ENCODE results near the gene CLEC17A.
A peak's percentile ranks its signal among the peaks of the same experiment; 100 is the strongest.
"Not testable (repeated sequence)": the region's sequence is repeated elsewhere in the genome, so short reads cannot be mapped to it uniquely, and the experiment has no call there.

Gene CLEC17A

GRCh38 chr19:14550201-14550754 lies 32.6 kb upstream of the CLEC17A start:
- H3K9me3 ChIP-seq (ENCODE audit: control insufficient read depth, low read length): no peaks in the 10 kb centered on the region
- H3K27ac ChIP-seq (ENCODE audit: insufficient read depth, low read length, poor library complexity, severe bottlenecking): peak overlapping the region; percentile 13
- H3K36me3 ChIP-seq (ENCODE audit: control insufficient read depth, insufficient read depth, low read length): peaks cover 17% of the 10 kb centered on the region
- H3K27me3 ChIP-seq (replicated peaks; ENCODE audit: control insufficient read depth, insufficient read depth, low read length, poor library complexity, severe bottlenecking): no peaks in the 10 kb centered on the region
- DNase-seq: no peak
- H3K4me1 ChIP-seq (ENCODE audit: control insufficient read depth, insufficient read depth, low read length, poor library complexity, severe bottlenecking): peaks cover 6% of the 10 kb centered on the region
- no peak overlapping the region for H3K4me3 ChIP-seq (ENCODE audit: insufficient read depth, low read depth, low read length, poor library complexity, severe bottlenecking)

- peaks cover 11% of the 10 kb centered on the region for H3K36me3 ChIP-seq (ENCODE audit: control insufficient read depth, insufficient read depth, low read length)
- H3K9me3 ChIP-seq (ENCODE audit: control insufficient read depth, low read length); H3K4me3 ChIP-seq (ENCODE audit: insufficient read depth, low read depth, low read length, poor library complexity, severe bottlenecking); H3K4me1 ChIP-seq (ENCODE audit: control insufficient read depth, insufficient read depth, low read length, poor library complexity, severe bottlenecking); H3K27me3 ChIP-seq (replicated peaks; ENCODE audit: control insufficient read depth, insufficient read depth, low read length, poor library complexity, severe bottlenecking): not testable (repeated sequence)
- DNase-seq: peak; percentile 51 to 68 (median 64)
- peak overlapping the region; percentile 47 for H3K27ac ChIP-seq (ENCODE audit: insufficient read depth, low read length, poor library complexity, severe bottlenecking)
Observed at GRCh38 chr19:14551134-14552005, 31.5 kb upstream of the CLEC17A start.

GRCh38 chr19:14552006-14552360 lies 30.9 kb upstream of the CLEC17A start:
- not testable (repeated sequence) for H3K36me3 ChIP-seq (ENCODE audit: control insufficient read depth, insufficient read depth, low read length); H3K27me3 ChIP-seq (replicated peaks; ENCODE audit: control insufficient read depth, insufficient read depth, low read length, poor library complexity, severe bottlenecking); H3K27ac ChIP-seq (ENCODE audit: insufficient read depth, low read length, poor library complexity, severe bottlenecking); H3K4me3 ChIP-seq (ENCODE audit: insufficient read depth, low read depth, low read length, poor library complexity, severe bottlenecking); DNase-seq; H3K9me3 ChIP-seq (ENCODE audit: control insufficient read depth, low read length)
- peaks cover 12% of the 10 kb centered on the region for H3K4me1 ChIP-seq (ENCODE audit: control insufficient read depth, insufficient read depth, low read length, poor library complexity, severe bottlenecking)

- Histone ChIP-seq H3K27me3 (replicated peaks; ENCODE audit: control insufficient read depth, insufficient read depth, low read length, poor library complexity, severe bottlenecking) (no peaks in the 10 kb centered on the region), H3K36me3 (ENCODE audit: control insufficient read depth, insufficient read depth, low read length) (peaks cover 4% of the 10 kb centered on the region), H3K27ac (ENCODE audit: insufficient read depth, low read length, poor library complexity, severe bottlenecking) (peak overlapping the region; percentile 7), H3K4me1 (ENCODE audit: control insufficient read depth, insufficient read depth, low read length, poor library complexity, severe bottlenecking) (peaks cover 12% of the 10 kb centered on the region), H3K4me3 (ENCODE audit: insufficient read depth, low read depth, low read length, poor library complexity, severe bottlenecking) (no peak overlapping the region), H3K9me3 (ENCODE audit: control insufficient read depth, low read length) (no peaks in the 10 kb centered on the region)
- no peak for DNase-seq
Observed at GRCh38 chr19:14553042-14553938, 29.6 kb upstream of the CLEC17A start.

- Histone ChIP-seq H3K9me3 (ENCODE audit: control insufficient read depth, low read length) (no peaks in the 10 kb centered on the region), H3K4me1 (ENCODE audit: control insufficient read depth, insufficient read depth, low read length, poor library complexity, severe bottlenecking) (peaks cover 12% of the 10 kb centered on the region)
Observed at GRCh38 chr19:14553939-14554243, 29.0 kb upstream of the CLEC17A start.

GRCh38 chr19:14554382-14554812 lies 28.5 kb upstream of the CLEC17A start:
- Histone ChIP-seq H3K4me1 (ENCODE audit: control insufficient read depth, insufficient read depth, low read length, poor library complexity, severe bottlenecking) (peaks cover 12% of the 10 kb centered on the region), H3K36me3 (ENCODE audit: control insufficient read depth, insufficient read depth, low read length) (peaks cover under 1% of the 10 kb centered on the region), H3K9me3 (ENCODE audit: control insufficient read depth, low read length) (no peaks in the 10 kb centered on the region), H3K27me3 (replicated peaks; ENCODE audit: control insufficient read depth, insufficient read depth, low read length, poor library complexity, severe bottlenecking) (no peaks in the 10 kb centered on the region), H3K4me3 (ENCODE audit: insufficient read depth, low read depth, low read length, poor library complexity, severe bottlenecking) (no peak overlapping the region), H3K27ac (ENCODE audit: insufficient read depth, low read length, poor library complexity, severe bottlenecking) (no peak overlapping the region)
- no peak for DNase-seq

More at GRCh38 chr19:14553939-14554243, 29.0 kb upstream of the CLEC17A start:
- no peaks in the 10 kb centered on the region for H3K27me3 ChIP-seq (replicated peaks; ENCODE audit: control insufficient read depth, insufficient read depth, low read length, poor library complexity, severe bottlenecking)
- DNase-seq: no peak
- H3K4me3 ChIP-seq (ENCODE audit: insufficient read depth, low read depth, low read length, poor library complexity, severe bottlenecking): no peak overlapping the region
- peaks cover 4% of the 10 kb centered on the region for H3K36me3 ChIP-seq (ENCODE audit: control insufficient read depth, insufficient read depth, low read length)
- H3K27ac ChIP-seq (ENCODE audit: insufficient read depth, low read length, poor library complexity, severe bottlenecking): no peak overlapping the region

GRCh38 chr19:14555918-14556661 lies 26.8 kb upstream of the CLEC17A start:
- no peak overlapping the region for H3K27ac ChIP-seq (ENCODE audit: insufficient read depth, low read length, poor library complexity, severe bottlenecking)

GRCh38 chr19:14556662-14557188 lies 26.2 kb upstream of the CLEC17A start:
- H3K4me3 ChIP-seq (ENCODE audit: insufficient read depth, low read depth, low read length, poor library complexity, severe bottlenecking): peak overlapping the region; percentile 25
- peaks cover 6% of the 10 kb centered on the region for H3K4me1 ChIP-seq (ENCODE audit: control insufficient read depth, insufficient read depth, low read length, poor library complexity, severe bottlenecking)
- no peak overlapping the region for H3K27ac ChIP-seq (ENCODE audit: insufficient read depth, low read length, poor library complexity, severe bottlenecking)

More at GRCh38 chr19:14555918-14556661, 26.8 kb upstream of the CLEC17A start:
- H3K4me3 ChIP-seq (ENCODE audit: insufficient read depth, low read depth, low read length, poor library complexity, severe bottlenecking): peak overlapping the region; percentile 25
- H3K27me3 ChIP-seq (replicated peaks; ENCODE audit: control insufficient read depth, insufficient read depth, low read length, poor library complexity, severe bottlenecking): no peaks in the 10 kb centered on the region
- DNase-seq: no peak
- H3K4me1 ChIP-seq (ENCODE audit: control insufficient read depth, insufficient read depth, low read length, poor library complexity, severe bottlenecking): peaks cover 12% of the 10 kb centered on the region
- H3K9me3 ChIP-seq (ENCODE audit: control insufficient read depth, low read length): no peaks in the 10 kb centered on the region
- no peaks in the 10 kb centered on the region for H3K36me3 ChIP-seq (ENCODE audit: control insufficient read depth, insufficient read depth, low read length)

GRCh38 chr19:14558370-14559066 lies 24.4 kb upstream of the CLEC17A start:
- Histone ChIP-seq H3K36me3 (ENCODE audit: control insufficient read depth, insufficient read depth, low read length) (peaks cover 16% of the 10 kb centered on the region), H3K27ac (ENCODE audit: insufficient read depth, low read length, poor library complexity, severe bottlenecking) (no peak overlapping the region), H3K9me3 (ENCODE audit: control insufficient read depth, low read length) (no peaks in the 10 kb centered on the region), H3K27me3 (replicated peaks; ENCODE audit: control insufficient read depth, insufficient read depth, low read length, poor library complexity, severe bottlenecking) (no peaks in the 10 kb centered on the region), H3K4me3 (ENCODE audit: insufficient read depth, low read depth, low read length, poor library complexity, severe bottlenecking) (no peak overlapping the region), H3K4me1 (ENCODE audit: control insufficient read depth, insufficient read depth, low read length, poor library complexity, severe bottlenecking) (peaks cover 6% of the 10 kb centered on the region)
- DNase-seq: no peak

More at GRCh38 chr19:14556662-14557188, 26.2 kb upstream of the CLEC17A start:
- Histone ChIP-seq H3K36me3 (ENCODE audit: control insufficient read depth, insufficient read depth, low read length) (no peaks in the 10 kb centered on the region), H3K27me3 (replicated peaks; ENCODE audit: control insufficient read depth, insufficient read depth, low read length, poor library complexity, severe bottlenecking) (no peaks in the 10 kb centered on the region), H3K9me3 (ENCODE audit: control insufficient read depth, low read length) (no peaks in the 10 kb centered on the region)
- peak; percentile 36 to 56 (median 40) for DNase-seq
